GM12878 (cell line): ENCODE measurements around the gene FPR1. TPM values are rescaled to one million over a fixed set of nuclear protein-coding genes. Genes with fewer than 3 reads are reported as not detected.

Experiments used
- ATAC-seq: fragments of 200-7000 bp; cut with Tn5 transposase; 3 replicates; pipeline ENCODE4 v1.9.1; 2020; ENCODE audit warnings: mild to moderate bottlenecking, moderate library complexity
- BruUV-seq: library from RNA; stranded (reverse); fragments of 400-500 nt; replicated peaks from 2 replicates; lab custom pipeline; 2021; lab: Mats Ljungman, UMichigan
- CTCF ChIA-PET: fragments of 300-600 bp; sonication (Branson Sonifier 250); formaldehyde crosslinking; extraction: SDS; loops from one replicate; lab custom pipeline; 2021; ENCODE audit warnings: inconsistent platforms; lab: Yijun Ruan, JAX
- POLR2A ChIA-PET: fragments of 350-600 bp; formaldehyde crosslinking; extraction: SDS; loops from one replicate; lab custom pipeline; 2021; ENCODE audit warnings: inconsistent platforms; lab: Charles Lee
- RAD21 ChIA-PET: fragments of 300-600 bp; sonication (Branson Sonifier 250); formaldehyde crosslinking; loops from one replicate; lab custom pipeline; 2023; ENCODE audit warnings: antibody characterized with exemption; ENCODE audit not compliant: unreplicated experiment; lab: Charles Lee
- SMC1A ChIA-PET: fragments of 300-600 bp; sonication (Branson Sonifier 250); formaldehyde crosslinking; loops from one replicate; lab custom pipeline; 2023; ENCODE audit not compliant: unreplicated experiment, uncharacterized antibody; lab: Charles Lee
- DNase-seq: peaks from one replicate; pipeline ENCODE4 v3.0.0-alpha.2; 2011; ENCODE audit warnings: low read depth, low spot score
- FAIRE-seq: peaks from 3 replicates; lab custom pipeline; 2011; peaks lifted over from hg19 to GRCh38; lab: Jason Lieb, UNC
- H2AFZ ChIP-seq: 2 replicates; pipeline ENCODE4 v1.6.0; 2011; ENCODE audit warnings: low read depth, low read length, control low read depth; ENCODE audit not compliant: control insufficient read depth
- H3K27ac ChIP-seq: 2 replicates; pipeline ENCODE4 v1.5.1; 2011; ENCODE audit warnings: control low read depth; ENCODE audit not compliant: control insufficient read depth, insufficient read depth
- H3K27me3 ChIP-seq, 2 experiments: replicated peaks in 1 of 2; 2 replicates each; pipeline versions ENCODE4 v1.6.0 to v1.6.1; 2011; ENCODE audit warnings: low read length in 1 of 2; ENCODE audit not compliant: control insufficient read depth in 2 of 2, insufficient read depth in 2 of 2
- H3K36me3 ChIP-seq, 2 experiments: 2 replicates each; pipeline ENCODE4 v1.5.1; 2011; ENCODE audit warnings: low read length in 1 of 2; ENCODE audit not compliant: control insufficient read depth in 2 of 2, insufficient read depth in 2 of 2
- H3K4me1 ChIP-seq: 2 replicates; pipeline ENCODE4 v1.6.1; 2011; ENCODE audit warnings: mild to moderate bottlenecking, low read length, moderate library complexity, mixed read lengths; ENCODE audit not compliant: control insufficient read depth, insufficient read depth
- H3K4me2 ChIP-seq: 2 replicates; pipeline ENCODE4 v1.6.0; 2011; ENCODE audit warnings: control low read depth; ENCODE audit not compliant: control insufficient read depth, insufficient read depth
- H3K4me3 ChIP-seq: fragments of 200-600 bp; sonication (generic); 2 replicates; pipeline ENCODE4 v1.5.1; 2016
- H3K79me2 ChIP-seq: 2 replicates; pipeline ENCODE4 v1.6.0; 2011; ENCODE audit warnings: low read length; ENCODE audit not compliant: control insufficient read depth, insufficient read depth
- H3K9ac ChIP-seq: 2 replicates; pipeline ENCODE4 v1.8.0; 2011; ENCODE audit warnings: low read length, control low read depth, mixed read lengths; ENCODE audit not compliant: control insufficient read depth, insufficient read depth
- H3K9me3 ChIP-seq: replicated peaks from 3 replicates; pipeline ENCODE4 v1.5.1; 2011; ENCODE audit warnings: mild to moderate bottlenecking, low read length; ENCODE audit not compliant: control insufficient read depth, insufficient read depth
- H4K20me1 ChIP-seq: 2 replicates; pipeline ENCODE4 v1.6.0; 2011; ENCODE audit not compliant: control insufficient read depth, insufficient read depth
- BCLAF1 ChIP-seq: fragments of 450-650 bp; IDR thresholded peaks from 2 replicates; pipeline ENCODE4 v1.6.1; 2017; ENCODE audit warnings: antibody characterized with exemption, mild to moderate bottlenecking, moderate library complexity
- E2F4 ChIP-seq: IDR thresholded peaks from 2 replicates; pipeline ENCODE4 v1.6.1; 2012; ENCODE audit warnings: low read depth, low read length, improper control_type of control experiment
- FOXK2 ChIP-seq: fragments of 450-650 bp; IDR thresholded peaks from 2 replicates; pipeline ENCODE4 v1.6.1; 2017; ENCODE audit warnings: mild to moderate bottlenecking, moderate library complexity
- NRF1 ChIP-seq: conservative IDR thresholded peaks from 2 replicates; pipeline ENCODE4 v1.6.1; 2011; ENCODE audit warnings: mild to moderate bottlenecking, low read depth, low read length, improper control_type of control experiment
- REST ChIP-seq: IDR thresholded peaks from 2 replicates; pipeline ENCODE4 v1.6.1; 2012; ENCODE audit warnings: mild to moderate bottlenecking, low read depth, low read length
- RUNX3 ChIP-seq: IDR thresholded peaks from 2 replicates; pipeline ENCODE4 v1.6.1; 2012; ENCODE audit warnings: low read length, inconsistent platforms
- TCF12 ChIP-seq: IDR thresholded peaks from 2 replicates; pipeline ENCODE4 v1.6.1; 2011; ENCODE audit warnings: low read depth, mild to moderate bottlenecking, low read length
- TCF3 ChIP-seq: IDR thresholded peaks from 2 replicates; pipeline ENCODE4 v1.6.1; 2012; ENCODE audit warnings: low read depth, mild to moderate bottlenecking, low read length, borderline replicate concordance; ENCODE audit not compliant: insufficient read depth
- ZNF207 ChIP-seq: fragments of 450-650 bp; IDR thresholded peaks from 2 replicates; pipeline ENCODE4 v1.6.1; 2014; ENCODE audit warnings: antibody characterized with exemption, mild to moderate bottlenecking, borderline replicate concordance
- WGBS: methylation state at CpG from one replicate; pipeline ENCODE4 v1.1.6; 2016; ENCODE audit warnings: low lambda C conversion rate; ENCODE audit not compliant: insufficient replicate concordance, insufficient coverage; ENCODE audit errors: missing lambda C conversion rate; 5-methylcytosine and 5-hydroxymethylcytosine counted together
- in situ Hi-C: fragments of 300-500 bp; cut with MboI; formaldehyde crosslinking; loops from 9 replicates; pipeline ENCODE4 v1.14.3; 2018; ENCODE audit warnings: mixed read lengths
- intact Hi-C: fragments of 100-400 bp; cut with micrococcal nuclease; formaldehyde crosslinking; loops from one replicate; pipeline ENCODE4 v1.14.2; 2022; ENCODE audit not compliant: unreplicated experiment
- polyA plus RNA-seq, 11 experiments: library from polyadenylated mRNA; depleted of rRNA in 4 of 11; unstranded in 6 of 11; stranded (reverse) in 5 of 11; fragments of >200 nt; fragmentation: Nextera tagmentation in 4 of 11; fragmentation: Illumina TruSeq in 1 of 11; extraction: Ambion mirVana in 4 of 11; extraction: Trizol in 1 of 11; gene quantifications; 1 replicate in 1 of 11; 2 replicates in 10 of 11; pipeline versions ENCODE4 v1.2.1 to v1.2.3, GENCODE V29; 2011 to 2016; ENCODE audit warnings: inconsistent platforms in 2 of 11, missing spikeins in 2 of 11, low read depth in 1 of 11
- total RNA-seq, 4 experiments: library from RNA; depleted of rRNA in 3 of 4; stranded (reverse); fragments of >200 nt in 3 of 4; fragmentation: Illumina TruSeq in 1 of 4; extraction: Trizol in 1 of 4; gene quantifications; 2 replicates each; pipeline versions ENCODE4 v1.2.1 to v1.2.3, GENCODE V29; 2013 to 2021
- TF ChIP-seq, protein P1 (sequence below): fragments of 450-650 bp; IDR thresholded peaks from 2 replicates; pipeline ENCODE4 v1.6.1; 2017; ENCODE audit warnings: mild to moderate bottlenecking, low read depth, inconsistent platforms; ENCODE audit not compliant: poor library complexity, severe bottlenecking
- TF ChIP-seq, protein P2 (sequence below): fragments of 150-350 bp; IDR thresholded peaks from 2 replicates; pipeline ENCODE4 v1.6.1; 2014; ENCODE audit warnings: mild to moderate bottlenecking, low read depth, low read length

Gene FPR1
- total and polyA plus RNA-seq, 10 of the 15 experiments (the other 5 are each of a cell fraction or from before 2014, with no cell fraction given): not detected

GRCh38 chr19:51699170-51699569 lies 52.5 kb downstream of the FPR1 start:
- H3K27ac ChIP-seq: no peak overlapping the region
- no peaks in the 10 kb centered on the region for H4K20me1 ChIP-seq
- BruUV-seq: no TSS peak
- in situ Hi-C loops (no loop called here), intact Hi-C loops (no loop called here)
- no peaks in the 10 kb centered on the region for H3K36me3 ChIP-seq
- no peaks in the 10 kb centered on the region; a peak in 2 of 4 replicates for H3K27me3 ChIP-seq
- ChIA-PET POLR2A (no interaction called here), RAD21 (no interaction called here), SMC1A (no interaction called here), CTCF (interaction anchor here (1.1 kb wide), 1 partner anchor 38 kb away, joined by 3 read pairs; no protein-coding TSS in a partner anchor)
- H3K79me2 ChIP-seq: no peaks in the 10 kb centered on the region
- H3K4me1 ChIP-seq: no peaks in the 10 kb centered on the region; the same call in 1 of the 2 replicates
- H3K9ac ChIP-seq: no peak overlapping the region
- no peak for FAIRE-seq
- H3K9me3 ChIP-seq: peaks cover 1% of the 10 kb centered on the region; the same call in 1 of the 3 replicates
- no peak overlapping the region for H3K4me3 ChIP-seq
- ATAC-seq: no peak
- WGBS: 41% methylated on average over 5 of the region's 5 CpGs
- H2AFZ ChIP-seq: no peak overlapping the region
- no peak for DNase-seq
- H3K4me2 ChIP-seq: no peak overlapping the region
- TF ChIP-seq E2F4: no peak
- TF ChIP-seq TCF12: no peak
- TF ChIP-seq FOXK2: no peak
- no peak for TF ChIP-seq REST
- TF ChIP-seq ZNF207: no peak
- no peak for TF ChIP-seq TCF3
- TF ChIP-seq BCLAF1: no peak
- TF ChIP-seq, protein P1, sequence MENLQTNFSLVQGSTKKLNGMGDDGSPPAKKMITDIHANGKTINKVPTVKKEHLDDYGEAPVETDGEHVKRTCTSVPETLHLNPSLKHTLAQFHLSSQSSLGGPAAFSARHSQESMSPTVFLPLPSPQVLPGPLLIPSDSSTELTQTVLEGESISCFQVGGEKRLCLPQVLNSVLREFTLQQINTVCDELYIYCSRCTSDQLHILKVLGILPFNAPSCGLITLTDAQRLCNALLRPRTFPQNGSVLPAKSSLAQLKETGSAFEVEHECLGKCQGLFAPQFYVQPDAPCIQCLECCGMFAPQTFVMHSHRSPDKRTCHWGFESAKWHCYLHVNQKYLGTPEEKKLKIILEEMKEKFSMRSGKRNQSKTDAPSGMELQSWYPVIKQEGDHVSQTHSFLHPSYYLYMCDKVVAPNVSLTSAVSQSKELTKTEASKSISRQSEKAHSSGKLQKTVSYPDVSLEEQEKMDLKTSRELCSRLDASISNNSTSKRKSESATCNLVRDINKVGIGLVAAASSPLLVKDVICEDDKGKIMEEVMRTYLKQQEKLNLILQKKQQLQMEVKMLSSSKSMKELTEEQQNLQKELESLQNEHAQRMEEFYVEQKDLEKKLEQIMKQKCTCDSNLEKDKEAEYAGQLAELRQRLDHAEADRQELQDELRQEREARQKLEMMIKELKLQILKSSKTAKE: no peak
- no peak for TF ChIP-seq RUNX3
- TF ChIP-seq, protein P2, sequence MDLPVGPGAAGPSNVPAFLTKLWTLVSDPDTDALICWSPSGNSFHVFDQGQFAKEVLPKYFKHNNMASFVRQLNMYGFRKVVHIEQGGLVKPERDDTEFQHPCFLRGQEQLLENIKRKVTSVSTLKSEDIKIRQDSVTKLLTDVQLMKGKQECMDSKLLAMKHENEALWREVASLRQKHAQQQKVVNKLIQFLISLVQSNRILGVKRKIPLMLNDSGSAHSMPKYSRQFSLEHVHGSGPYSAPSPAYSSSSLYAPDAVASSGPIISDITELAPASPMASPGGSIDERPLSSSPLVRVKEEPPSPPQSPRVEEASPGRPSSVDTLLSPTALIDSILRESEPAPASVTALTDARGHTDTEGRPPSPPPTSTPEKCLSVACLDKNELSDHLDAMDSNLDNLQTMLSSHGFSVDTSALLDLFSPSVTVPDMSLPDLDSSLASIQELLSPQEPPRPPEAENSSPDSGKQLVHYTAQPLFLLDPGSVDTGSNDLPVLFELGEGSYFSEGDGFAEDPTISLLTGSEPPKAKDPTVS: no peak
- TF ChIP-seq NRF1: no peak
